GM13977 (cell line): ENCODE measurements around the gene RXRB.

Experiments
- DNase-seq: peaks from one replicate; pipeline ENCODE4 v3.0.0; 2012; ENCODE audit warnings: low spot score
- CTCF ChIP-seq: IDR thresholded peaks from 2 replicates; pipeline ENCODE4 v1.5.1; 2012; ENCODE audit warnings: mild to moderate bottlenecking, control low read depth; ENCODE audit not compliant: insufficient read depth; ENCODE audit errors: extremely low read depth, missing control alignments
- in situ Hi-C: fragments of 300-500 bp; cut with MboI; formaldehyde crosslinking; loops from one replicate; pipeline ENCODE4 v1.12.0; 2022; ENCODE audit warnings: low sequenced_read_pairs, low pct_unique_long_range_greater_than_20kb, mixed read lengths, inconsistent platforms; ENCODE audit not compliant: unreplicated experiment

RXRB gene

GRCh38 chr6:33217681-33218080 lies 17.2 kb upstream of the RXRB start:
- DNase-seq, result no peak
- in situ Hi-C loops, result no loop called here
- TF ChIP-seq CTCF, result no peak

- no peak for TF ChIP-seq CTCF
- DNase-seq, result no peak
- in situ Hi-C loops, result no loop called here
Observed at GRCh38 chr6:33217246-33217645, 16.8 kb upstream of the RXRB start.

- no peak for DNase-seq
- TF ChIP-seq CTCF, result no peak
- in situ Hi-C loops, result no loop called here
Observed at GRCh38 chr6:33216117-33216649, 15.7 kb upstream of the RXRB start.

- no peak for TF ChIP-seq CTCF
Observed at GRCh38 chr6:33215271-33216116, 15.0 kb upstream of the RXRB start.

GRCh38 chr6:33213989-33214335 lies 13.5 kb upstream of the RXRB start:
- DNase-seq, result peak; percentile 21
- in situ Hi-C loops, result no loop called here
- no peak for TF ChIP-seq CTCF

More at GRCh38 chr6:33215271-33216116, 15.0 kb upstream of the RXRB start:
- in situ Hi-C loops, result no loop called here
- no peak for DNase-seq

GRCh38 chr6:33213166-33213988 lies 12.9 kb upstream of the RXRB start:
- in situ Hi-C loops, result no loop called here
- TF ChIP-seq CTCF, result no peak
- DNase-seq, result peak; percentile 51
